ENCODE data around the gene SMCO1.
"Not testable (repeated sequence)": the region's sequence is repeated elsewhere in the genome, so short reads cannot be mapped to it uniquely, and the experiment has no call there.

SMCO1 gene, protein sequence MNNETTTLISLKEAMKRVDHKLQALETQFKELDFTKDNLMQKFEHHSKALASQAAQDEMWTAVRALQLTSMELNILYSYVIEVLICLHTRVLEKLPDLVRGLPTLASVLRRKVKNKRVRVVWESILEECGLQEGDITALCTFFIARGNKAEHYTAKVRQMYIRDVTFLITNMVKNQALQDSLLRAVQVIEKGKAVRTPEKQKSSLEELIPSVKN

DNA sequence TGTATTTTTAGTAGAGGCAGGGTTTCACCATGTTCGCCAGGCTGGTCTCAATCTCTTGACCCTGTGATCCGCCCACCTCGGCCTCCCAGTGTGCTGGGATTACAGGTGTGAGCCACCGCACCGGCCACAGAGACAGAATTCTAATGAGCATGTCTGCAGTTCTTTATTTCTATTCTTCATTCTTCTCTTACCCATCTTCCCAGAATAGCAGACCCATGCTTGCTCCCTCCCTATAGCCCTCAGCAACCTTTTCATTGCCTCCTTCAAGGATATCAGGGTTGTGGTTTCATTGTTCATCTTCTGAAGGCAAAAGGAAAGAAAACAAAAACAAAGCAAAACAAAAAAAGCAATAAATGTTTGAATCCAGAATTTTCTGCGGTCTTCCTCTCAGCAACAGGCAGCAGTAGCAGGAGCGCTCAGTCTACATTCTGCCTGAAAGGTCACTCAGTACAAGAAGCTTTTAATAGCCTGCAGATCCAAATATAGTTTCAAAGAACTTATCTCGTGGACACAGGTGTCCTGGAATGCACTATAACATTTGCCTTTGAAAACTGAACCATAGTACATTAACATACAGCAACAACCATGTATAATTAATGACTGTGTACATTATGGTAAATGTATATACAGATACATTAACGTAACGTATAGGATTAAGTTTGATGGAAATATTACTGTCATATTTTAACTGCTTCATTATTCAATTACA, at the start of gene SMCO1:
Gene SMCO1 (minus strand): TSS at position 434 of the 709 bp plus-strand sequence. CDS start 137 bp downstream, at position 297.
- no peak for DNase-seq (ENCODE audit: low spot score)

DNA sequence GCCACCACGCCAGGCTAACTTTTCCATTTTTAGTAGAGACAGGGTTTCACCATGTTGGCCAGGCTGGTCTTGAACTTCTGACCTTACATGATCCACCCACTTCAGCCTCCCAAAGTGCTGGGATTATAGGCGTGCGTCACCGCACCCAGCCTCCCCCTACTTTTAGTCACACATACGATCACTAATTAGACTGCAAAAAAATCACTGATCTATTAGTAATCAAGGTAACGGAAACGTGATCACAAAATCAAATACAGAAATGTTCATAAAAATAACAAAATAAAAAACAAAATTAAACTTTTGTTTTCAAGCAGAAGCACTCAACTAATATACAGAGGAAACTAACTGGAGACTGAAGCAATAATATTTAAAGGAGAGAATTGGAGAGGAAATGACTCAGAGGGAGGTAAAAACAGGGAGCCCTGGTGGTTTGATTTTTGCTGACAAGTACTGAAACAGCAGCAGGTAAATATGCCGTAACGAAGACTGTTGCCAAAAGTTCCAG, 48.6 kb upstream of the SMCO1 start:
- DNase-seq (ENCODE audit: low spot score): no peak

DNA sequence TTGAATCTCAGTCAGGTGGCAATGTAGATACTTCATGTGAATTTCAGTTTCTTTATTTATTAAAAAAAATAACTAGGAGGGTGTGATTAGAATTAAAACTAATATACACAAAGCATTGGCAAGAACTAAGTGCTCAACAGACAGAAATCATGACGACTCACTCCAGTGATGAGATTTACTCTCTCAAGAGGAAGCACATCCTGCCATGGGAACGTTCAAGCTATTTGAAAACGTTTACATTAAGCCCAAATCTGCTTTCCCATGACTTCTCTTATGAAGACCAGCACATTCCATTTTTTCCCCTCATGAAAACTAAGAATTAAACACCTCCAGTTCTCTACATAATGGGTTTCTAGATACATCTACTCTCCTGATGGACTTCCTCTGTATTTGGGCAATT, 44.7 kb upstream of the SMCO1 start:
- DNase-seq (ENCODE audit: low spot score): no peak

DNA sequence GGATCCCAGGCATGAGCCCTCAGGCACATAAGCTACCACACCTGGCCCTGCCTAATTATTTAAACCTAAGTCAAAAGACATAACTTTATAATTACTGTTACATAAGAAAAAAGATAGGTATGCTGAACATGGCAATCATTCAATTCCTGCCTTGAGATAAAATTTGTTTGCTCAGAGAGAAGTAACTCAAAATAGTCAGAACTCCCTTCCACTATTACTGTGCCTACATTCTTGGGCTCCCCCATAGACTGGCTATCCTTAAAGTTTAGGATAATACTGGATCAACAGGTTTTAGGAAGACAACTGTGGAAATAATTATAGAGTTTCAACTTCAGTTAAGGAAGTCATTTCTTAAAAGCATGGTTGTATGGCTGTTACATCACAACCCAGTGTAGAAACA, 43.3 kb upstream of the SMCO1 start:
- DNase-seq (ENCODE audit: low spot score): no peak

DNA sequence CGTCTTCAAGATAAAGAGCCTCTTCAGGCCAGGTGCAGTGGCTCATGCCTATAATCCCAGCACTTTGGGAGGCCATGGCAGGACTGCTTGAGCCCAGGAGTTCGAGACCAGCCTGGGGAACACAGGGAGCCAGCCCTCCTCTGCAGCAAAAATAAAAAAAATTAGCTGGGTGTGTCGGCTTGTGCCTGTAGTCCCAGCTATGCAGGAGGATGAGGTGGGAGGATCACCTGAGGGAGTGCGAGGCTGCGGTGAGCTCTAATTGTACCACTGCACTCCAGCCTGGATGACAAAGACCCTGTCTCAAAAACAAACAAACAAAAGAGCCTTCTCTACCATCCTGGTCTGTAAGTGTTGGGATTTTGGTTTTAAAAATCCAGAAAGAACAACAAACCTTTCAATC, 42.1 kb upstream of the SMCO1 start:
- no peak for DNase-seq (ENCODE audit: low spot score)

DNA sequence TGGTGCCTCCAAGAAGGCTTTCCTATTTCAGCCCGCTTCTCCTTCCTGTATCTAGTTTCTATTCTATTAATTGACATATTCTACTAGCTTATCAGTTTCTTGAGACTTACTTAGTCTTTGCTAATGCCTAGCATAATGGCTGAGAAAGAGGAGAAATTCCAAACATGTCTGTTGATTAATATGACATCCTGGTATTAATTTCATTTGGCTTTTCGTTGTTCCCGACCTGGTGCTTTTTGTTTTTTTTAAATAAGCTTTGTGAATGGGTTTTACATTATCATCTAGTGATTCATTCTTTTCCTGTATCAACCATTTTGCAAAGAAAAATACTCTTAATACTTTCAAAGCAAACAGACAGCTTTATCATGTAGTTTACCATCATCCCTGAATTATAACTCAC, 40.1 kb upstream of the SMCO1 start:
- no peak for DNase-seq (ENCODE audit: low spot score)

DNA sequence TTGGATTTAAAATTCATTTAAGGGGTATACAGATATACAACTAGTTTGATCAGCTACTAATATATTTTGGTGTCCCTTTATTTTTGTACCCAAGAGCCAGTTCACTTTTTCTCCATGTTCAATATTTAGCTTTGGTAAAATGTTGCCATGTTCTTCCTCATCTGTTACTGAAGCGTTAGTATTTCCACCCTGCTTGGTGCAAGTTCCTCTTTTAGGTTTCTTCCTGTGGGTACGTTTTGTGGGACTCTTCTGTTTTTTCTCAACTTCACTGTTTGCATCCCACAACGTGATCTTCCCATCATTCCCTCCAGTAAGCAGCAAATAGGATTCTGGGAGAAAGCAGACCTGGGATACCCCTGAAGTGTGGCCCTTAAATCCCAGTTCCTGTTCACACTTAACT, 39.1 kb upstream of the SMCO1 start:
- DNase-seq (ENCODE audit: low spot score): no peak

DNA sequence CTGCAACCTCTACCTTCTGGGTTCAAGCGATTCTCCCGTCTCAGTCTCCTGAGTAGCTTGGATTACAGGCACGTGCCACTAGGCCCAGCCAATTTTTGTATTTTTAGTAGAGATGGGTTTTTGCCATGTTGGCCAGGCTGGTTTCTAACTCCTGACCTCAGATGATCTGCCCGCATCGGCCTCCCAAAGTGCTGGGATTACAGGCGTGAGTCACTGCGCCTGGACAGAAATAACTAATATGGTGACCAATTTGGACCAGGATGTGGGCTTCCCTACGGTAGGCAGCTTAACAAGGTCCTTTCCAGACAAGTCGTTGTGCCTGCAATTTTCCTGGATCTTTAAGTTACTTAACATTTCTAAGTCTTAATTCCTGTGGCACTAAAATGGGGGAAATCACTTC, 38.4 kb upstream of the SMCO1 start:
- DNase-seq (ENCODE audit: low spot score): no peak

DNA sequence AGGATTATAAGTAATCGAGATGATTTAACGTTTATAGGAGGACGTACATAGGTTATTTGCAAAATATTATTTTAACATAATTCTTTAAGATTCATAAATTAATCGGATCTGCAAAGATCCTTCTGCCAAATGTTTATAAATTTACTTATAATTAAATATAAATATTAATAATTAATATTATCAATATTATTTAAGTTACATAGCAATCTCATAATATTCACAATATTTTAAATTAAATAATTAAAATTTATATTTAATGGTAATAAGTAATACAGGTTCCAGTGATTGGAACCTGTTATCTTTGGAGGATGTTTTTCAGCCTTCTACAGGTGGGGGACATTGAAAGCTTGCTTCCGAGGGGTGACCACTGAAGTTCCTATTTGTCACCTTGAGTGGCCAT, 37.1 kb upstream of the SMCO1 start:
- no peak for DNase-seq (ENCODE audit: low spot score)

DNA sequence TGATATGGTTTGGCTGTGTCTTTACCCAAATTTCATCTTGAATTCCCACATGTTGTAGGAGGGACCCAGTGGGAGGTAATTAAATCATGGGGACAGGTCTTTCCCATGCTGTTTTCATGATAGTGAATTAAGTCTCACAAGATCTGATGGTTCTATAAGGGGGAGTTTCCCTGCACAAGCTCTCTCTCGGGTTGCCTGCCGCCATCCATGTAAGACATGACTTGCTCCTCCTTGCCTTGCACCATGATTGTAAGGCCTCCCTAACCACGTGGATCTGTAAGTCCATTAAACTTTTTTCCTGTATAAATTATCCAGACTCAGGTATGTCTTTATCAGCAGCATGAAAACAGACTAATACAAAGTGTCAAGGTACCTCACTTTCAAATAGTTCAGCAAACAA, 35.0 kb upstream of the SMCO1 start:
- not testable (repeated sequence) for DNase-seq (ENCODE audit: low spot score)

DNA sequence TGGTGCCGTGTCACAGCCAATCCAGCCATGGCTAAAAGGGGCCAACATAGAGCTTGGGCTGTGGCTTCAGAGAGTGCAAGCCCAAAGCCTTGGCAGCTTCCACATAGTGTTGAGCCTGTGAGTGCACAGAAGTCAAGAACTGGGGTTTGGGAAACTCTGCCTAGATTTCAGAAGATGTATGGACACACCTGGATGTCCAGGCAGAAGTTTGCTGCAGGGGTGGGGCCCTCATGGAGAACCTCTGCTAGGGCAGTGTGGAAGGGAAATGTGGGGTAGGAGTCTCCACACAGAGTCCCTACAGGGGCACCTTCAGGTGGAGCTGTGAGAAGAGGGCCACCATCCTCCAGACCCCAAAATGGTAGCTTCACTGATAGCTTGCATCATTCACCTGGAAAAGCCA, 34.2 kb upstream of the SMCO1 start:
- not testable (repeated sequence) for DNase-seq (ENCODE audit: low spot score)

DNA sequence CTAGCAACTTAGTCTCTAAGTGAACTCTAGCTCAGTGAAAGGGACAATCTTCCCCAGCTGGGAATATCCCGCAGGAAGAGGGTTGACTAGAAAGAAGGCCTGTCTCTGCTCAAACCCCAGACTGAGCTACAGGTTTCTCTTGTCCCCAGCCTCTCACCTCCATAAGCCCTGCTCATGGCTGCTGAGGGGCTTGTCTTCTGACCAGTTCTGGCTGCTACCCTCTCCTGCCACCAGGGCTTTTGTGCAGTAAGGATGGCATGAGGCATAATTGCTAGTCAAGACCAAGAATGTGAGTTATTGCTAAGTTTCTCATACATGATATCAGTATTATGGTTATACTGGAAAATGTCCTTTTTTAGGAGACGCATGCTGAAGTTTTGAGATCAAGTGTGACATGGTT, 31.9 kb upstream of the SMCO1 start:
- no peak for DNase-seq (ENCODE audit: low spot score)

DNA sequence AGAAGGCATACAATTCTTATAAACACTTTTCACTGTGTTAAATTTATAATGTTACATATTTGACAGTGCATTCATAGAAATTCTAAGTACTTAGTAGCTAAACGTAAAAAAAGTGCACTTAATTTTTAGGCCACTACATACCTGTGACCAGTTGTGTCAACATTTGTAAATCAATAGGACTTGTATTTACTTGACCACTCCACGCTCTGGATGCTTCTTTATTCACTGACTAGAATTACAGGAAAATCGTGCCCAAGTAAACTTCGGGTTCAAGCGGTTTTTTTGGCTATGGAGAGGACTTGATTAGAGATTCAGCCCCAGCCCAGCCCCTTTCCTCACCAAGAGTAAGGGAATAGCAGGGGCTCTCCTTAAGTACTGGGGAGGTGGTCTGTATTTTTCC, 31.4 kb upstream of the SMCO1 start:
- DNase-seq (ENCODE audit: low spot score): no peak

DNA sequence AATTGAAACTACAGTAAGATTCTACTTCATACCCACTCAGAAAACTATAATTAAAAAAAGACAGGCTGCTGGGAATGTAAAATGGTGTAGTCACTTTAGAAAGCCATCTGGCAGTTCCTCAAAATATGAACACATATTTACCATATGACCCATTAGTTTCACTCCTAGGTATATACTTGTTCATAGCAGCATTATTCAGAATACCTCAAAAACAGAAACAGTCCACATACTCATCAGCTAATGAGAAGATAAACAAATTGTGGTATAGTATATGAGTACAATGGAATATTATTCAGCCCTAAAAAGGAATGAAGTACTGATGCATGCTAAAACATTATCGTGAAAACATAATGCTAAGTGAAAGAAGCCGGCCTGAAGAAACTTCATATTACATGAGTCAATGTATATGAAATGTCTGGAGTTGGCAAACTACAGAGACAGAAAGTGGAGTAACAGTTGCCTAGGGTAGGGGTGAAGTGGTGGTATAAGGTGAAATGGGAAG, 29.4 kb upstream of the SMCO1 start:
- no peak for DNase-seq (ENCODE audit: low spot score)

DNA sequence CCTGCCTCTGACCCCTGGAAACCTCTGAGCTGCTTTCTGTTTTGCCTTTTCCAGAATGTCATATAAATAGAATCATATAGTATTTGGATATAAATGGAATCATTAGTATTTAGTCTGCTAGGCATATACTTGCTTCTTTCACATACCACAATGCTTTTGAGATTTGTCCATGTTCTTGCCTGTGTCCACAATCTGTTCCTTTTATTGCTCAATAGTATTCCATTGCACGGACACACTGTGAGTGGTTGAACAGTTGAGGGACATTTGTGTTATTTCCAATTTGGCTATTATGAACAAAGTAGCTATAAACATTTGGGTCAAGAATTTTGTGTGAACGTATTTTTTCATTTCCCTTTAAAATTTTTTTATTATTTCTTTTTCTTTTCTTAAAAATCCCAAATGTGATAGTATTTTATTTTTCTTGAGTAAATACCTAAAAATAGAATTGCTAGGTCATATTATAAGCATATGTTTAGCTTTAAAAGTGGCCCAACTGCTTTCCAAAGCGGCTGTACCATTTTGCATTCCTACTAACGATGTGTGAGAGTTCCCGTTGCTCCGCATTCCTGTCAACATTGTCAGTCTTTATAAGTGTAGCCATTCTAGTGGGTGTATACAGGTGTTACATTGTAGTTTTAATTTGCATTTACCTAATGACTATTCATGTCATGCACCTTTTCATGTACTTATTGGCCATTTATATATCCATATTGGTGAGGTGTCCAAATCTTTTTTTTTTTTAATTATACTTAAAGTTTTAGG, 26.7 kb upstream of the SMCO1 start:
- no peak for DNase-seq (ENCODE audit: low spot score)

DNA sequence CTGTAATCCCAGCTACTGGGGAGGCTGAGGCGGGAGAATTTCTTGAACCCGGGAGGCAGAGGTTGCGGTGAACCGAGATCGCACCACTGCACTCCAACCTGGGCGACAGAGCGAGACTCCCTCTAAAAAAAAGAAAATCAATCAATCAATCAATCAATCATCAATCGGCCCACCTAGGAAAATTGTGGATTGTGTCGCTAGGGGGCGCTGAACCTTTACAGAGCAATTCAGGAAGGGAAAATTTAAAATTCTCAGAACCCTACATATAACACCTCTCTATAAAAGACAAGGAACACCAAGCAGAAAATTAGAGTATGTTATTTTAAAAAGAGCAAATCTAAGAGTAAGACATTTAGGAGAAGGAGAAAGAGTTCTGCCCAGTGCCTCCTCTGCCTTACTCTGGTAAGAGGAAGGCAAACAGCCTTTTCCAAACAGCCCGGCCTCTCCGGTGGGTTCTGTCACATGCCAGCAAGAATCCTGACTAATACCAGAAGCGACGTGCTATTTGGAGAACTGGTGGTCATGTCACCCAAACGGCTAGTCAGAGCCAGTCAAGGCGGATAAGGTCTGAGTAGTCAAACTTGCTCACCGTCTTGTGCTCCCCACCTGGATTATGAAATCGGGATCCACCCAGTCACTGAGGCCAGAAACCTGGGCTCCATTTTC, 22.3 kb upstream of the SMCO1 start:
- peak; percentile 17 for DNase-seq (ENCODE audit: low spot score)

DNA sequence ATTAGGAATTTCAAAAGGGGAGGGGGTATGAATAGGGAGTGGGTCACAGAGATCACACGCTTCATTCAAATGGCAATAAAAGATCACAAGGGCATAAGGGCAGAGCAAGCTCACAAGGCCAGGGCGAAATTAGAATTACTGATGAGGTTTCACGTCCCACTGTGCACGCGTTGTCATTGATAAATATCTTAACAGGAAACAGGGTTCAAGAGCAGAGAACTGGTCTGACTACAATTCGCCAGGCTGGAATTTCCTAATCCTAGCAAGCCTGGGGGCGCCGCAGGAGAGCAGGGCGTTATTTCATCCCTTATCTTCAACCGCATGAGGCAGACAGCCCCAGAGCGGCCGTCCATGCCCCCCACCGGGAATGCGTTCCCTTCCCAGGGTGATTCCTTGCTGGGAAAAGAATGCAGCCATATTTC, 18.1 kb upstream of the SMCO1 start:
- no peak for DNase-seq (ENCODE audit: low spot score)

DNA sequence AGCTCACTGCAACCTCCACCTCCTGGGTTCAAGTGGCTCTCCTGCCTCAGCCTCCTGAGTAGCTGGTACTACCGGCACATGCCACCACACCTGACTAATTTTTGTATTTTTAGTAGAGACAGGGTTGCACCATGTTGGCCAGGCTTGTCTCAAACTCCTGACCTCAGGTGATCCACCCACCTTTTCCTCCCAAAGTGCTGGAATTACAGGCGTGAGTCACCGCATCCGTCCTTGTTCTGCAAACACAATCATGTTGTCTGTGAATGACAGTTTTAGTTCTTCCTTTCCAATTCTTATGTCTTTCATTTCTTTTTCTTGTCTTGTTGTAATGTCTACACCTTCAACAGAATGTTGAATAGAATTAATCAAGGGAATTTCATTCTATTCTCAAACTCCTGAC, 16.3 kb upstream of the SMCO1 start:
- DNase-seq (ENCODE audit: low spot score): no peak

DNA sequence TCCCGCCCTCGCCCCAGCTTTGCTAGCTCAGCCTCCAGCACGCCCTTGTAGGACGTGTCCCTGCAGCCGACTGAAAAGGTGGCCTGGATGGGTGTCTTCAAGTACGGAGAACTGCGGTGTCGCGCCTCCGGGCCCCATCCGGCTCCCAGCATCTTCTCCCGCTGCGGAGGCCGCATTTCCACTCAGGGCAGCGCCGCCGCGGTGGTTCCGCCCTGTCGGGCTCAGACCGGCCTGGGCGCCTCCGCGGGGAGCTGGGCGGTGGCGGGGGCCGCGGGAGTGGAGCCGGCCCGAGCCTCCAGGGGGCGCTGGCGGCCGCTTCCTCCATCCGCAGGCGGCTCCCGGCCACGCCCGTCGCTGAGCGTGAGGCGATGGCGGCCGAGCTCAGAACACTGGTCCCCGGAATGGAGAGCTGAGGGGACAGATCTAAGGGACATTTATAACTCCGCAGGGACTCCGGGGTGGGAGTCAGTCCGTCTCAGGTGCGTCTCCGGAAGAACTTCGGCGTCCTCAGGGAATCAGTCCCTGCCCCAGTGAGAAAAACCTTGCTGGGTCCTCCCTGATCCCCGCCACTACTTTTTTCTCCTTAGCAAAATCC, 13.6 kb upstream of the SMCO1 start:
- DNase-seq (ENCODE audit: low spot score): peak; percentile 18

DNA sequence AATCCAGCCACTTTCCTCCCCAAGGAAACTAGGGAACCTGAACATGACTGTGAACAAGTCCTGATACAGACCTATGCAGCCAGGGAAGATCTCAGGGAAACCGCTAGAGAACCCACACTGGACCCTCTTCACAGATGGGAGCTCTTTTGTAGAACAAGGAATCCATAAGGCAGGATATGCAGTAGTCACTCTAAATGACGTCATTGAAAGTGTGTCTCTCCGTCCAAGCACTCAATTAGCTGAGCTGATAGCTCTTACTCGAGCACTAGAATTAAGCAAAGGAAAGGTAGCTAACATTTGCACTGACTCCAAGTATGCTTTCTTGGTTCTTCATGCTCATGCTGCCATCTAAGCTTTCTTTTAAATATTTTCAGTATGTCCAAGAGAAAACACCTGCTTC, 10.0 kb upstream of the SMCO1 start:
- no peak for DNase-seq (ENCODE audit: low spot score)

DNA sequence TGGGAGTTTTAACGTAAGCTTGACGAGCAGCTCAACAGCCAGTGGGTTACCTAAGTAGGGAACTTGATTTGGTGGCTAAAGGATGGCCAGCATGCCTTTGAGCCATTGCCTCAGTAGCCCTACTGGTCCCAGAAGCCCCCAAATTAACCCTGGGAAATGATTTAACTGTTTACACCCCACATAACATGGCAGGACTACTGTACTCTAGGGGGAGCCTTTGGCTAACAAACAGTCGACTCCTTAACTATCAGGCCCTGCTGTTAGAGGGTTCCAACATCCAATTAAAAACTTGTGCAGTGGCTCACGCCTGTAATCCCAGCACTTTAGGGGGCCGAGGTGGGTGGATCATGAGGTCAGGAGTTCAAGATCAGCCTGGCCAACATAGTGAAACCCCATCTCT, 9.4 kb upstream of the SMCO1 start:
- DNase-seq (ENCODE audit: low spot score): peak; percentile 38

DNA sequence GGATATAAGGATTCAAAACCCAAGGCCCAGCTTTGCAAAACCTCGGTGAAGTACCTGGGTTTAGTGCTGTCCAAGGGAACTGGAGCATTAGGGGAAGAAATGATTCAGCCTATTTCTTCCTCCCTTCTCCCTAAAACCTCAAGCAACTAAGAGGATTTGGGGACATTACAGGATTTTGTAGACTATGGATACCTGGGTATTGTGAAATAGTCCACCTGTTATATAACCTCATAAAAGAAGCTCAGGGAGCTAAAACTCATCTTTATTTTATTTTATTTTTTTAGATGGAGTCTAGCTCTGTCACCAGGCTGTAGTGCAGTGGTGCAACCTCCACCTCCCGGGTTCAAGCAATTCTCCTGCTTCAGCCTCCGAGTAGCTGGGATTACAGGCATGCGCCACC, 8.7 kb upstream of the SMCO1 start:
- no peak for DNase-seq (ENCODE audit: low spot score)
